Naive thymus-derived CD8-positive, alpha-beta T cell (primary cell): ENCODE data around the gene PIK3R3. TPM values are rescaled to one million over a fixed set of nuclear protein-coding genes. Genes with fewer than 3 reads are reported as not detected.

ENCODE experiments used
- ATAC-seq, 2 donors: fragments of 150-1000 bp; cut with Tn5 transposase in 1 of 2; sonication (Bioruptor Pico), chemical (Tn5 transposase) in 1 of 2; 1 replicate in 1 of 2; 2 replicates in 1 of 2; pipeline ENCODE4 v1.10.0; 2021; ENCODE audit warnings: mild to moderate bottlenecking in 2 of 2, moderate library complexity in 2 of 2
- POLR2A ChIA-PET: fragments of 350-600 bp; sonication (Branson Sonifier 250); formaldehyde crosslinking; loops from one replicate; lab custom pipeline; 2021; ENCODE audit warnings: antibody characterized with exemption; lab: Charles Lee
- DNase-seq, 10 donors: peaks; one replicate each; pipeline versions ENCODE4 v3.0.0 to v3.0.0-alpha.2; 2020 to 2022
- H3K27ac Mint-ChIP-seq, 10 donors: one replicate each; pipeline ENCODE4 v1.8.0; 2020 to 2022; ENCODE audit warnings: mild to moderate bottlenecking in 10 of 10, mixed read lengths in 10 of 10, moderate library complexity in 4 of 10, inconsistent platforms in 1 of 10
- H3K27me3 Mint-ChIP-seq, 5 donors: one replicate each; pipeline ENCODE4 v1.8.0; 2021 to 2022; ENCODE audit warnings: mixed read lengths in 5 of 5
- H3K36me3 Mint-ChIP-seq, 3 donors: one replicate each; pipeline ENCODE4 v1.8.0; 2020 to 2022; ENCODE audit warnings: mixed read lengths in 3 of 3, mild to moderate bottlenecking in 2 of 3, inconsistent platforms in 1 of 3
- H3K4me1 Mint-ChIP-seq, 4 donors: one replicate each; pipeline ENCODE4 v1.8.0; 2021 to 2022; ENCODE audit warnings: mixed read lengths in 4 of 4
- H3K4me3 Mint-ChIP-seq, 10 donors: one replicate each; pipeline ENCODE4 v1.8.0; 2020 to 2022; ENCODE audit warnings: mild to moderate bottlenecking in 10 of 10, mixed read lengths in 10 of 10, moderate library complexity in 6 of 10, inconsistent platforms in 1 of 10
- H3K9me3 Mint-ChIP-seq, 9 donors: one replicate each; pipeline ENCODE4 v1.8.0; 2020 to 2022; ENCODE audit warnings: mixed read lengths in 9 of 9, mild to moderate bottlenecking in 3 of 9, inconsistent platforms in 1 of 9, moderate library complexity in 1 of 9
- polyA plus RNA-seq, 3 donors: library from polyadenylated mRNA; unstranded; fragments of 300-500 nt; fragmentation: Illumina TruSeq; gene quantifications; one replicate each; pipeline ENCODE4 v1.2.3, GENCODE V29; 2021
- total RNA-seq, 8 experiments: library from RNA in 2 of 8; stranded (reverse) in 2 of 8; gene quantifications; one replicate each; pipeline ENCODE4 v1.2.3 and lab custom pipeline; 2021 to 2026

PIK3R3 gene
- total and polyA plus RNA-seq, 5 experiments from 2014 or later: 0.41 to 1.4 (median 0.82) TPM

- POLR2A ChIA-PET: no interaction called here
- no peak overlapping the region for H3K4me3 Mint-ChIP-seq
- no peak for DNase-seq
- ATAC-seq: no peak
- peaks cover 0 to 10% (median 9%) of the 10 kb centered on the region in 3 donors for H3K36me3 Mint-ChIP-seq
- peaks cover 0 to 1% (median 0%) of the 10 kb centered on the region in 9 donors for H3K9me3 Mint-ChIP-seq
- no peak overlapping the region for H3K27ac Mint-ChIP-seq
- H3K4me1 Mint-ChIP-seq: no peaks in the 10 kb centered on the region
- no peaks in the 10 kb centered on the region for H3K27me3 Mint-ChIP-seq
Observed at GRCh38 chr1:46020010-46020409, 112.4 kb downstream of the PIK3R3 start.

- POLR2A ChIA-PET: no interaction called here
- H3K36me3 Mint-ChIP-seq: peaks cover 0 to 12% (median 5%) of the 10 kb centered on the region in 3 donors
- no peaks in the 10 kb centered on the region for H3K9me3 Mint-ChIP-seq
- H3K4me1 Mint-ChIP-seq: no peaks in the 10 kb centered on the region
- ATAC-seq (no peak), DNase-seq (no peak)
- H3K27me3 Mint-ChIP-seq: no peaks in the 10 kb centered on the region
- H3K27ac Mint-ChIP-seq: no peak overlapping the region
- no peak overlapping the region for H3K4me3 Mint-ChIP-seq
Observed at GRCh38 chr1:46019348-46019747, 113.1 kb downstream of the PIK3R3 start.

- Mint-ChIP-seq H3K4me3 (no peak overlapping the region), H3K27ac (no peak overlapping the region), H3K9me3 (no peaks in the 10 kb centered on the region), H3K27me3 (no peaks in the 10 kb centered on the region), H3K4me1 (no peaks in the 10 kb centered on the region), H3K36me3 (peaks cover 0 to 11% (median 0%) of the 10 kb centered on the region in 3 donors)
- no peak for DNase-seq
- POLR2A ChIA-PET: no interaction called here
- no peak for ATAC-seq
Observed at GRCh38 chr1:46017876-46018503, 114.4 kb downstream of the PIK3R3 start.

- Mint-ChIP-seq H3K27me3 (no peaks in the 10 kb centered on the region), H3K27ac (no peak overlapping the region), H3K9me3 (no peaks in the 10 kb centered on the region), H3K4me1 (no peaks in the 10 kb centered on the region), H3K36me3 (peaks cover 4 to 15% (median 12%) of the 10 kb centered on the region in 3 donors), H3K4me3 (no peak overlapping the region)
- ATAC-seq (no peak), DNase-seq (no peak)
- POLR2A ChIA-PET: no interaction called here
Observed at GRCh38 chr1:46013581-46013980, 118.8 kb downstream of the PIK3R3 start.

GRCh38 chr1:46012236-46012635 lies 120.2 kb downstream of the PIK3R3 start:
- POLR2A ChIA-PET: no interaction called here
- Mint-ChIP-seq H3K4me3 (no peak overlapping the region), H3K9me3 (no peaks in the 10 kb centered on the region), H3K36me3 (peaks cover 4 to 24% (median 22%) of the 10 kb centered on the region in 3 donors), H3K27me3 (no peaks in the 10 kb centered on the region), H3K27ac (no peak overlapping the region), H3K4me1 (no peaks in the 10 kb centered on the region)
- no peak for DNase-seq
- ATAC-seq: no peak

GRCh38 chr1:46011121-46011695 lies 121.2 kb downstream of the PIK3R3 start:
- POLR2A ChIA-PET: no interaction called here

GRCh38 chr1:46010611-46011010 lies 121.8 kb downstream of the PIK3R3 start:
- H3K9me3 Mint-ChIP-seq: no peaks in the 10 kb centered on the region

More at GRCh38 chr1:46011121-46011695, 121.2 kb downstream of the PIK3R3 start:
- no peak for ATAC-seq
- Mint-ChIP-seq H3K27ac (no peak overlapping the region), H3K27me3 (no peaks in the 10 kb centered on the region), H3K4me1 (no peaks in the 10 kb centered on the region), H3K4me3 (no peak overlapping the region), H3K9me3 (no peaks in the 10 kb centered on the region), H3K36me3 (peaks cover 4 to 30% (median 25%) of the 10 kb centered on the region in 3 donors)
- DNase-seq: no peak

GRCh38 chr1:46008585-46008984 lies 123.8 kb downstream of the PIK3R3 start:
- Mint-ChIP-seq H3K4me1 (no peaks in the 10 kb centered on the region), H3K27ac (no peak overlapping the region), H3K9me3 (no peaks in the 10 kb centered on the region), H3K36me3 (peaks cover 4 to 32% (median 25%) of the 10 kb centered on the region in 3 donors), H3K4me3 (no peak overlapping the region), H3K27me3 (no peaks in the 10 kb centered on the region)
- ATAC-seq: no peak
- POLR2A ChIA-PET: no interaction called here
- DNase-seq: no peak

More at GRCh38 chr1:46010611-46011010, 121.8 kb downstream of the PIK3R3 start:
- Mint-ChIP-seq H3K27me3 (no peaks in the 10 kb centered on the region), H3K36me3 (peaks cover 4 to 32% (median 25%) of the 10 kb centered on the region in 3 donors), H3K4me1 (no peaks in the 10 kb centered on the region), H3K27ac (no peak overlapping the region), H3K4me3 (no peak overlapping the region)
- ATAC-seq: no peak
- POLR2A ChIA-PET: no interaction called here
- DNase-seq: no peak

- no peak for ATAC-seq
- POLR2A ChIA-PET: no interaction called here
- H3K9me3 Mint-ChIP-seq: no peaks in the 10 kb centered on the region
Observed at GRCh38 chr1:46005594-46005993, 126.8 kb downstream of the PIK3R3 start.

GRCh38 chr1:46004492-46004891 lies 127.9 kb downstream of the PIK3R3 start:
- no peaks in the 10 kb centered on the region for H3K9me3 Mint-ChIP-seq
- no peak overlapping the region for H3K4me3 Mint-ChIP-seq
- H3K4me1 Mint-ChIP-seq: no peaks in the 10 kb centered on the region
- H3K36me3 Mint-ChIP-seq: peaks cover 0 to 24% (median 20%) of the 10 kb centered on the region in 3 donors
- H3K27me3 Mint-ChIP-seq: no peaks in the 10 kb centered on the region
- no peak for DNase-seq
- H3K27ac Mint-ChIP-seq: no peak overlapping the region
- POLR2A ChIA-PET: no interaction called here
- no peak for ATAC-seq

More at GRCh38 chr1:46005594-46005993, 126.8 kb downstream of the PIK3R3 start:
- DNase-seq: no peak
- Mint-ChIP-seq H3K4me3 (no peak overlapping the region), H3K27me3 (no peaks in the 10 kb centered on the region), H3K36me3 (peaks cover 0 to 32% (median 14%) of the 10 kb centered on the region in 3 donors), H3K27ac (no peak overlapping the region), H3K4me1 (no peaks in the 10 kb centered on the region)

GRCh38 chr1:46003315-46003714 lies 129.1 kb downstream of the PIK3R3 start:
- H3K4me1 Mint-ChIP-seq: no peaks in the 10 kb centered on the region
- no peak overlapping the region for H3K27ac Mint-ChIP-seq
- POLR2A ChIA-PET: no interaction called here
- no peaks in the 10 kb centered on the region for H3K27me3 Mint-ChIP-seq
- H3K9me3 Mint-ChIP-seq: no peaks in the 10 kb centered on the region
- H3K4me3 Mint-ChIP-seq: no peak overlapping the region
- DNase-seq (no peak), ATAC-seq (no peak)
- peaks cover 0 to 18% (median 17%) of the 10 kb centered on the region in 3 donors for H3K36me3 Mint-ChIP-seq

- H3K4me3 Mint-ChIP-seq: no peak overlapping the region
- DNase-seq (no peak), ATAC-seq (no peak)
- H3K27ac Mint-ChIP-seq: no peak overlapping the region
- POLR2A ChIA-PET: no interaction called here
- H3K4me1 Mint-ChIP-seq: no peaks in the 10 kb centered on the region
- H3K27me3 Mint-ChIP-seq: no peaks in the 10 kb centered on the region
- peaks cover 0 to 13% (median 13%) of the 10 kb centered on the region in 3 donors for H3K36me3 Mint-ChIP-seq
- no peaks in the 10 kb centered on the region for H3K9me3 Mint-ChIP-seq
Observed at GRCh38 chr1:46002551-46003150, 129.8 kb downstream of the PIK3R3 start.

GRCh38 chr1:46001081-46001785 lies 131.2 kb downstream of the PIK3R3 start:
- DNase-seq (no peak), ATAC-seq (no peak)
- Mint-ChIP-seq H3K4me1 (peaks cover 0 to 2% (median 0%) of the 10 kb centered on the region in 4 donors), H3K36me3 (peaks cover 0 to 9% (median 2%) of the 10 kb centered on the region in 3 donors), H3K27me3 (no peaks in the 10 kb centered on the region), H3K4me3 (no peak overlapping the region), H3K9me3 (no peaks in the 10 kb centered on the region), H3K27ac (no peak overlapping the region)
- POLR2A ChIA-PET: no interaction called here
